ENCODE data around the gene PTPRS.

The PTPRS gene

DNA sequence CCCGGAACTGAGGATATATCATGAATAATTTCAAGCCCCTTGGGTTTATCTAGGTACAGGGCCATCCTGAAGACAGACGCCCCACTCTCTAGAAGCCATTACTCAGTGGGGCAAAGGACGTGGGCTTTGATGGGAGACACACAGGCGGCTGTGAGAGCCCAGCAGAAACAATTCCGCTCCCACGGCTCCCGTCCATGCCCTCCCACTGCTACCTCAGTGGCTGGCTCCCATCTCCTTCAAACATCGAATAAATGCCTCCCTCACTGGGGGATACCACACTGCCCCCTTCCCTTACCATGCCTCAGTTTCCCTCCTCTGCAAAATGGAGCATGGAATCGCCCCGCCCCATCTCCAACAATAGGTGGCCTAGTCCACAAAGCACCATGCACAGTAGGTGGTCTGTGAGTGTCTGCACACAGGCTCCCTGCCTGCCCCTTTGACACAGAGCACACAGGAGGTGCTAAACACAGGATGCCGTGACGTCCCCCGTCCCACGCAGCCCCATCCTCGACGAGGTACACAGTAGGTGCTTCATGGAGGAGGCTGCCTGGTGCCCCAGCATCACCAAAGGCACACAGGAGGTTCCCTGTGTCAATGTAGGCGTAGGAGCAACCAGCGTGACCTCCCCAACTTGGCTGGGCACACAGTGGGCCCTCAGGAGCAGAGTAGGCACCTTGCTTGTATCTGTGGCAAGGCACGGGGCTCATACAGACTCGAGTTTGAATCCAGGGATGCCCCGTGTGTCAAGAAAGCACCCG, 46.0 kb downstream of the PTPRS start:
- no peak overlapping the region for H3K4me3 ChIP-seq (ENCODE audit: low read depth, low read length)
- no peak for DNase-seq (ENCODE audit: low read depth)

DNA sequence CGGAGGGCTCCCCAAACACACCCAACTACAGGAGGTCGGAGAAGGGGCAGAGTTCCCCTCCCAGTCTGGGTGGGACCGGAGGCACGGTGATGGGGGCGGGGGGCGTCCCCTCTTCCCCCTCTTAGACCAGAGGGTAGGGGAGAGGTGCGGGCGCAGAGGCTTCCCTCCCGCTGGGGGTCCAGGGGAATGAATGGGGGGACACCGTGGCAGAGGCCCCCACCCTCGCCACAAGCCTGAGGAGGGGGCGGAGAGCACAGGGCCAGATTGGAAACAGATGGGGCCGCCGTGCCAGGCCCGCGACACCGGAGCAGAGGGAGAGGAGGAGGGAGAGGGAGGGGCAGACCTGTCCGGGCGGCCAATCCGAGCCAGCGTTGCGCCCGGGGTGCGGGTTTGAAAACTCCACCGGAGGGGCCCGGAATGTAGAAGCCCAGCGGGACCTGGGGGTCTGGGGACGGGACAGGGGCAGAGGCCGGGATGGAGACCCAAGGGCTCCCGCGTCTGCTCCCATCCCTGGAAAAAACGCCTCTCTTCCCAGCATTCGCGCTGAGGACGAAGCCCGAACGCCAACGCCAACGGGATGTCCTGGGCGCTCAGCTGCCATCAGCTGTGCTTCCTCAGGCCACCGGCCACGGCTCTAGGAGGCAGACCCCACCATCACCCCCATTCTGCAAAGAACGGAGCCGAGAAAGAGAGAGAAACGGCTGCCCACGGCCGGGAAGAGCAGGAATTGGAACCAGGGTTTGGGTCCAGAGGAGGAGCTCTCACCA, 46.8 kb downstream of the PTPRS start:
- DNase-seq (ENCODE audit: low read depth) = no peak
- peak overlapping the region; percentile 45 for H3K4me3 ChIP-seq (ENCODE audit: low read depth, low read length)
- TF ChIP-seq, protein P1, sequence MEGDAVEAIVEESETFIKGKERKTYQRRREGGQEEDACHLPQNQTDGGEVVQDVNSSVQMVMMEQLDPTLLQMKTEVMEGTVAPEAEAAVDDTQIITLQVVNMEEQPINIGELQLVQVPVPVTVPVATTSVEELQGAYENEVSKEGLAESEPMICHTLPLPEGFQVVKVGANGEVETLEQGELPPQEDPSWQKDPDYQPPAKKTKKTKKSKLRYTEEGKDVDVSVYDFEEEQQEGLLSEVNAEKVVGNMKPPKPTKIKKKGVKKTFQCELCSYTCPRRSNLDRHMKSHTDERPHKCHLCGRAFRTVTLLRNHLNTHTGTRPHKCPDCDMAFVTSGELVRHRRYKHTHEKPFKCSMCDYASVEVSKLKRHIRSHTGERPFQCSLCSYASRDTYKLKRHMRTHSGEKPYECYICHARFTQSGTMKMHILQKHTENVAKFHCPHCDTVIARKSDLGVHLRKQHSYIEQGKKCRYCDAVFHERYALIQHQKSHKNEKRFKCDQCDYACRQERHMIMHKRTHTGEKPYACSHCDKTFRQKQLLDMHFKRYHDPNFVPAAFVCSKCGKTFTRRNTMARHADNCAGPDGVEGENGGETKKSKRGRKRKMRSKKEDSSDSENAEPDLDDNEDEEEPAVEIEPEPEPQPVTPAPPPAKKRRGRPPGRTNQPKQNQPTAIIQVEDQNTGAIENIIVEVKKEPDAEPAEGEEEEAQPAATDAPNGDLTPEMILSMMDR (IDR thresholded peaks at IDR 0.05; ENCODE audit: control insufficient read depth, extremely low read depth, insufficient read depth) = no peak

More for the DNA sequence above, 46.0 kb downstream of the PTPRS start:
- TF ChIP-seq, protein P1 (IDR thresholded peaks at IDR 0.05; ENCODE audit: control insufficient read depth, extremely low read depth, insufficient read depth) = no peak

DNA sequence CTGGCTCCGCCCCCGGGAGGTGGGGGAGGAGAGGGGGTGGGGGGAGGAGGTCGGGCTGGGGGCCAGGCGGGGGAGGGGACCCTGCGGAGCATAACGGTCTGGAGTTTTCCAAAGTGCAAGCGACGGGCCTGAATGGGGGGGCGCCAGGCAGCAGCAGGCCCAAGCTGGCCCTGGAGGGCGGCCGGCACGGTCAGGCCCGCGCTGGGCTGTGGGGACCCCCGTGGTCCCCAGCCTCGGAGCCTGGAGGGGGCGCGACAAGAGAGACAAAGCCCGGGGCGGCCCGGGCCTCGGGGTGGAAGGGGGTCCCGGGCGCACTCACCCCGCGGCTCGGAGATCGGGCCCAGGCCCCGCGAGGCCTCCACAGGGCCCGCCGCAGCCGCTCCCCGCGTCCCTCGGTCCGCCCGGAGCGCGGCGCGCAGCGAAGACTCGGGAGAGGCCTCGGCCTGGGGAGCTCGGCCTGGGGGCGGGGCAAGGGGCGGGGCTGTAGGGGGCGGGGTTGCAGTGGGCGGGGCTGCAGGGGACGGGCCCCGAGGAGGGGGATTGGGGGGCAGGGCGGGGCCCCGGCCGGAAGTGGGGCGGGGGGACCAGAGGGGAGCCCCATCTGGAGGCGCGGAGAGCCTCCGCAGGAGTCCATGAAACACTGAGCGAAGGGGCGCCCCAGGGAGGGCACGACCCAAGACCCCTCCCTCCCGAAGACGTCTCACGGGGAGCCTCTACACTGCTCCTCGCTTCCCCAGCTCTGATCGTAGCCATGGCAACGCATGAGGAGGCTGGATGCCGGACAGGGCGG, 47.6 kb downstream of the PTPRS start:
- H3K4me3 ChIP-seq (ENCODE audit: low read depth, low read length) = peak overlapping the region; percentile 59
- no peak for DNase-seq (ENCODE audit: low read depth)
- TF ChIP-seq, protein P1 (IDR thresholded peaks at IDR 0.05; ENCODE audit: control insufficient read depth, extremely low read depth, insufficient read depth) = no peak

DNA sequence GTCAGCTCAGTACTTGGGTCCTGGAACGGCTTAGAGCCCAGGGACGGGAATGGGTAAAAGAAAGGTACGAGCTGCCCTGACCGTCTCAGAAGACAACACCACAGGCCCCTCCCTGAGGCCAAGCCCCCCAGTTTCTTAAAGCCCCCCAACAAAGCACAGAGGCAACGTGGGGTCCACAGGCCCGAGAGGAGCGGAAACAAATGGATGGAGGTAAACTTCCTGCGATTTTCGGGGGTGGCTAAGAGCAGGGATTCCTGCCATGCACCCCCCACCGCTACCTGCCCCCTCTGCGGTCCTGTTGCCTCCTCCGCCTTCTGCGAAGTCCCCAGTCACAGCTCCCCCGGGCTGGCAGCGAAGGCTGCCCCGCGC, 48.2 kb downstream of the PTPRS start:
- TF ChIP-seq, protein P1 (IDR thresholded peaks at IDR 0.05; ENCODE audit: control insufficient read depth, extremely low read depth, insufficient read depth) = no peak
- no peak for DNase-seq (ENCODE audit: low read depth)
- H3K4me3 ChIP-seq (ENCODE audit: low read depth, low read length) = peak overlapping the region; percentile 59

DNA sequence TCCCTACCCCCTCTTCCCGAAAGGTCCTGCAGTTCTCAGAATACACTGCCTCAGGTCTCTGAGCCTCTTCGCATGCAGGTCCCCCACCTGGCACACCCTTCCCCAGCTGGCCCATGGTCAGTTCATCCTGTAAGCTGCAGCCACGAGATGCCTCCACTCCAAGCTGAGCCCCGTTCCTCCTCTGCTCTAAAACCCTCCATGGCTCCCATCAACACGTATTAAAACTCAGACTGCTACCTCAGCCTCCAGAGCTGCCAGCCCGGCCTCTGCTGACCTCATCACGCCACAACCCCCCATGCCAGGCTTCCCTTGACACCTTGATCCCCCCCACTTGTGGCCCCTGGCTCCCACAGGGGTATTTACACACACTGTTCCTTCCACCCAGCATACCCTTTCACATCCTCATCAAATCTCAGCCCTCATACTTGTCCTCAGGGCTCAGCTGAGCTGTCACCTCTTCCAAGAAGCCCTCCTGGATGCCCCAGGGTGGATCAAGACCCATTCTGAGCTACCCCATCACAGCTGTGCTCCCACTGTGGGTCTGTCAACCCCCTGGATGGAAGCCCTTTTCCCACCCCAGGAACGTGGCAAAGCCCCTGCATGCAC, 48.9 kb downstream of the PTPRS start:
- no peak for DNase-seq (ENCODE audit: low read depth)
- H3K4me3 ChIP-seq (ENCODE audit: low read depth, low read length) = no peak overlapping the region
- TF ChIP-seq, protein P1 (IDR thresholded peaks at IDR 0.05; ENCODE audit: control insufficient read depth, extremely low read depth, insufficient read depth) = no peak

Data from LNCaP clone FGC (cell line).